ENCODE data around the gene FRYL.
A peak's percentile ranks its signal among the peaks of the same experiment; 100 is the strongest.

The FRYL gene

GRCh38 chr4:48539597-48539996, 240.5 kb downstream of the FRYL start:
- no peak for FAIRE-seq

- no peak for FAIRE-seq
Observed at GRCh38 chr4:48538358-48538757, 241.7 kb downstream of the FRYL start.

GRCh38 chr4:48526406-48526805, 253.7 kb downstream of the FRYL start:
- no peak for FAIRE-seq

- no peak for FAIRE-seq
Observed at GRCh38 chr4:48518143-48518542, 261.9 kb downstream of the FRYL start.

- no peak for FAIRE-seq
Observed at GRCh38 chr4:48509543-48509942, 270.5 kb downstream of the FRYL start.

GRCh38 chr4:48506716-48507115, 273.4 kb downstream of the FRYL start:
- FAIRE-seq: no peak

GRCh38 chr4:48504352-48504751, 275.7 kb downstream of the FRYL start:
- FAIRE-seq: no peak

GRCh38 chr4:48504026-48504330, 276.1 kb downstream of the FRYL start:
- FAIRE-seq: no peak

GRCh38 chr4:48503233-48504025, 276.6 kb downstream of the FRYL start:
- peak; percentile 11 for FAIRE-seq

GRCh38 chr4:48499551-48500066, 280.5 kb downstream of the FRYL start:
- no peak for FAIRE-seq

GRCh38 chr4:48498895-48499294, 281.2 kb downstream of the FRYL start:
- no peak for FAIRE-seq

GRCh38 chr4:48495941-48496340, 284.1 kb downstream of the FRYL start:
- no peak for FAIRE-seq

- no peak for FAIRE-seq
Observed at GRCh38 chr4:48493452-48494100, 286.5 kb downstream of the FRYL start.

GRCh38 chr4:48491514-48492176, 288.4 kb downstream of the FRYL start:
- no peak for FAIRE-seq

- FAIRE-seq: no peak
Observed at GRCh38 chr4:48490680-48491513, 289.2 kb downstream of the FRYL start.

- no peak for FAIRE-seq
Observed at GRCh38 chr4:48490012-48490679, 289.9 kb downstream of the FRYL start, which contains the start of gene ZAR1. ZAR1 (plus strand) TSS chr4:48490252; CDS start chr4:48490292, 40 bp downstream.

- FAIRE-seq: no peak
Observed at GRCh38 chr4:48489683-48490011, 290.4 kb downstream of the FRYL start.

- FAIRE-seq: no peak
Observed at GRCh38 chr4:48484494-48485168, 295.4 kb downstream of the FRYL start.

- FAIRE-seq: no peak
Observed at GRCh38 chr4:48483777-48484493, 296.1 kb downstream of the FRYL start.

GRCh38 chr4:48483006-48483776, 296.9 kb downstream of the FRYL start, which contains the start of gene SLC10A4:
SLC10A4 (plus strand) TSS chr4:48483343; CDS start chr4:48483562, 219 bp downstream.
- FAIRE-seq: no peak

Data from A204.1 (cell line).